AG04450 (cell line): ENCODE data around the gene RUSC2. TPM values are rescaled to one million over a fixed set of nuclear protein-coding genes. Genes with fewer than 3 reads are reported as not detected.

Source experiments
- CTCF ChIA-PET: fragments of 300-600, 350-600 bp; formaldehyde crosslinking; extraction: SDS; loops from one replicate; lab custom pipeline; 2022; ENCODE audit warnings: antibody characterized with exemption, inconsistent platforms; lab: Charles Lee
- POLR2A ChIA-PET: fragments of 350-600 bp; formaldehyde crosslinking; extraction: SDS; loops from one replicate; lab custom pipeline; 2021; ENCODE audit warnings: antibody characterized with exemption, inconsistent platforms; lab: Yijun Ruan, JAX
- DNase-seq: peaks from one replicate; pipeline ENCODE4 v3.0.0-alpha.2; 2011; ENCODE audit warnings: low read depth, low spot score
- H3K27ac ChIP-seq: one replicate; pipeline ENCODE4 v1.5.1; 2012; ENCODE audit warnings: low read depth, low read length, control low read depth
- H3K27me3 ChIP-seq: one replicate; pipeline ENCODE4 v1.6.0; 2012; ENCODE audit warnings: low read length; ENCODE audit not compliant: control insufficient read depth, insufficient read depth
- H3K4me3 ChIP-seq: 2 replicates; pipeline ENCODE4 v1.5.1; 2011; ENCODE audit warnings: mild to moderate bottlenecking, low read depth, low read length, control low read depth
- H3K9me3 ChIP-seq: 2 replicates; pipeline ENCODE4 v1.5.1; 2012; ENCODE audit warnings: low read length; ENCODE audit not compliant: control insufficient read depth, insufficient read depth
- polyA plus RNA-seq: library from polyadenylated mRNA; depleted of rRNA; stranded (reverse); fragments of >200 nt; gene quantifications from 2 replicates; pipeline ENCODE4 v1.2.3, GENCODE V29; 2011; rRNA removed
- TF ChIP-seq, protein P1 (sequence below): IDR thresholded peaks from 2 replicates; pipeline ENCODE4 v1.5.1; 2011; ENCODE audit warnings: low read depth, low read length, control low read depth, inconsistent platforms

Gene RUSC2
- polyA plus RNA-seq, 1 experiment: 17.4 TPM

DNA sequence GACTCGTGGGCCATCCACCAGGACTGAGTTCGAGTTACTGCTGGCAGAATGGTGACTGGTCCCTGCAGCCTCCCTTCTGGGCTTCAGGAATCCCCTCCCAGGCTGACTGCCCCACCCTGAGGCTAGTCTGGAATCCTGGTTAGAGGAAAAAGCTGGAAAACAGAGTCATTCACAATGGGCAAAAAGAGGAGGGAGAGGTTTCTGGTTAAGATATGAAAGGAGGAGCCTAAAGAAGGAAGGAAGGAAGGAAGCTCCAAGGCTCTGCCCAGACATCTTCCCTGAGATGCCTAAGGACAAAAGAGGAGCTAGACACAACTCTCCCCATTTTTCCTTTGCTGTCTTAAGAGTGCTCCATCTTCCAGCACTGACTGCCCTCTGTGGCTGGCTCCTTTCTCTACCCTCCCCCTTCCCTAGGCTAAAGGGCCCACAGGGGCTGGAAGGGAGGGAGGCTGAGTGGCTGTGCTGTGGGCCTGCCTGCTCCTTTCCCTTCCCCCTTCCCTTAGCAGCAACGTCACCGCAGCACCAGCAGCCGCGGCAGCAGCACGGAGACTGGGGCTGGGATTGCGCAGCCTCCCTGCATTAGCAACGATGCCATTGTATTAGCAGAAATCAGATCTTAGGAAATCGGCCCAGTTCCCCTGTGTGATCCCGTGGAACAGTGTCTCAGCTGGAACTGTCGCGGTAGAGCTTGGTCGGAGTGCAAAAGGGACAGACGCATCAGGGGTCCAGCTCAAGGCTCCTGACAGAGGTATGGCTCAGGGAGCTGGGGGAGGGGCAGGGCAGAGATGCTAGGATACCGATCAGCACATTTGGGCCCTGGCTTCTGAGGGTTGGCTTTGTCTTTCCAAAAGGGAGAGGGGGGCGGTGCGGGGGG is 48.7 kb downstream of the RUSC2 start:
- CTCF ChIA-PET: interaction anchor here (0.7 to 4.6 kb wide), 7 partner anchors 9 to 57 kb away, joined by 3 to 27 read pairs (median 5); partner anchors contain the start of gene RUSC2
- POLR2A ChIA-PET: interaction anchor here (0.6 to 3.0 kb wide), 7 partner anchors 9 to 49 kb away, joined by 3 to 24 read pairs (median 5); partner anchors contain the start of gene RUSC2

More for the DNA sequence above, 48.7 kb downstream of the RUSC2 start:
- no peak for DNase-seq
- Histone ChIP-seq H3K4me3 (peak overlapping the region; percentile 77), H3K9me3 (no peaks in the 10 kb centered on the region), H3K27ac (peak overlapping the region; percentile 95), H3K27me3 (no peaks in the 10 kb centered on the region)
- TF ChIP-seq, protein P1, sequence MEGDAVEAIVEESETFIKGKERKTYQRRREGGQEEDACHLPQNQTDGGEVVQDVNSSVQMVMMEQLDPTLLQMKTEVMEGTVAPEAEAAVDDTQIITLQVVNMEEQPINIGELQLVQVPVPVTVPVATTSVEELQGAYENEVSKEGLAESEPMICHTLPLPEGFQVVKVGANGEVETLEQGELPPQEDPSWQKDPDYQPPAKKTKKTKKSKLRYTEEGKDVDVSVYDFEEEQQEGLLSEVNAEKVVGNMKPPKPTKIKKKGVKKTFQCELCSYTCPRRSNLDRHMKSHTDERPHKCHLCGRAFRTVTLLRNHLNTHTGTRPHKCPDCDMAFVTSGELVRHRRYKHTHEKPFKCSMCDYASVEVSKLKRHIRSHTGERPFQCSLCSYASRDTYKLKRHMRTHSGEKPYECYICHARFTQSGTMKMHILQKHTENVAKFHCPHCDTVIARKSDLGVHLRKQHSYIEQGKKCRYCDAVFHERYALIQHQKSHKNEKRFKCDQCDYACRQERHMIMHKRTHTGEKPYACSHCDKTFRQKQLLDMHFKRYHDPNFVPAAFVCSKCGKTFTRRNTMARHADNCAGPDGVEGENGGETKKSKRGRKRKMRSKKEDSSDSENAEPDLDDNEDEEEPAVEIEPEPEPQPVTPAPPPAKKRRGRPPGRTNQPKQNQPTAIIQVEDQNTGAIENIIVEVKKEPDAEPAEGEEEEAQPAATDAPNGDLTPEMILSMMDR: no peak

Other genes starting within 250 kb of the RUSC2 start
- gene TESK1, start 115.2 kb downstream of the RUSC2 start, polyA plus RNA-seq: 12.8 and 14.5 TPM in 2 replicates
- gene CD72, start 128.3 kb downstream of the RUSC2 start, polyA plus RNA-seq: 0.86 and 1.0 TPM in 2 replicates
- gene SIT1, start 160.8 kb downstream of the RUSC2 start, polyA plus RNA-seq: not detected in 2 replicates
- gene RMRP, start 167.9 kb downstream of the RUSC2 start, polyA plus RNA-seq: 173 and 306 TPM in 2 replicates
- gene CCDC107, start 168.2 kb downstream of the RUSC2 start, polyA plus RNA-seq: 11.8 TPM in 2 replicates
- gene ARHGEF39, start 175.1 kb downstream of the RUSC2 start, polyA plus RNA-seq: 1.1 and 1.2 TPM in 2 replicates
- 1.2 and 1.3 TPM in 2 replicates for gene CA9, start 183.8 kb downstream of the RUSC2 start, polyA plus RNA-seq
- 1,535 and 1,633 TPM in 2 replicates for gene TPM2, start 199.8 kb downstream of the RUSC2 start, polyA plus RNA-seq
- 165 and 224 TPM in 2 replicates for gene TLN1, start 242.1 kb downstream of the RUSC2 start, polyA plus RNA-seq
- 51.1 and 58.1 TPM in 2 replicates for gene CREB3, start 242.6 kb downstream of the RUSC2 start, polyA plus RNA-seq